Measurements from ENCODE around the gene FCF1. TPM values are rescaled to one million over a fixed set of nuclear protein-coding genes. Genes with fewer than 3 reads are reported as not detected.

Gene FCF1
- total RNA-seq, 2 donors from 2014 or later: 40.3 to 42.2 TPM

DNA sequence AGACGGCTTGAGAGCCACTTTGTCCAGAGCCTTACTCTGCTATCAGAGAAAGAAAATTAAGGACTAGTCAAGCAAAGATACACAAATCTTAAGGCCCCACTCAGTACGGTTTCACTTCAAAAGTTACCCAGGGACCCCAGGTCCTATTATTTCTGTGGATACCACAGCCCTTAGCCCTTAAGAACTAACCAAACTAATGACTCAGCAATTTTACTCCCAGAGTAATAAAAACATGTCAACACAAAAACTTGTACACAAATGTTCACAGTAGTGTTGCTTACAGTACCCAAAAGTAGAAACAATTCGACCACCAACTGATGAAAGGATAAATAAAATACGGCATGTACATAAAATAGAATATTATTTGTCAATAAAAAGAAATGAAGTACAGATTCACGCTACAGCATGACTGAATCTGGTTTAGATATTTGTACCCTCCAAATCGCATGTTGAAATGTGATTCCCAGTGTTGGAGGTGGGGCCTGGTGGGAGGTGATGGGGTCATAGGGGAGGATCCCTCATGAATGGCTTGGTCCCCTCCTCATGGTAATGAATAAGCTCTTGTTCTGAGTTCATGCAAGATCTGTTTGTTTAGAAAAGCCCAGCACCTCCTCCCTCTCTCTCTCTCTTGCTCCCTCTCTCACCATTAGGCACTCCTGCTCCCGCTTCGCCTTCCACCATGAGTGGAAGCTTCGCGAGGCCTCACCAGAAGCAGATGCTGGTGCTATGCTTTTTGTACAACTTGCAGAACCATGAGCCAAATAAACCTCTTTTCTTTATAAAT is 30.6 kb upstream of the FCF1 start:
- no peak overlapping the region for H3K9ac ChIP-seq (ENCODE audit: low read depth in 2 of 2, low read length in 2 of 2)
- no peak overlapping the region for H3K27ac ChIP-seq
- TF ChIP-seq CTCF (IDR thresholded peaks at IDR 0.05): no peak
- H3K4me1 ChIP-seq: peaks cover 2% of the 10 kb centered on the region
- no peaks in the 10 kb centered on the region for H3K27me3 ChIP-seq
- H3K4me3 ChIP-seq: no peak overlapping the region
- H3K36me3 ChIP-seq: peaks cover 10% of the 10 kb centered on the region
- DNase-seq: no peak
- intact Hi-C loops (cut with DNase I): no loop called here
- no peaks in the 10 kb centered on the region for H3K9me3 ChIP-seq

GRCh38 chr14:74683406-74683805 is 29.5 kb upstream of the FCF1 start:
- no peak for DNase-seq
- Histone ChIP-seq H3K9ac (ENCODE audit: low read depth in 2 of 2, low read length in 2 of 2) (no peak overlapping the region), H3K27ac (no peak overlapping the region), H3K9me3 (no peaks in the 10 kb centered on the region), H3K4me3 (no peak overlapping the region), H3K36me3 (peaks cover 10% of the 10 kb centered on the region), H3K4me1 (peaks cover 2% of the 10 kb centered on the region), H3K27me3 (no peaks in the 10 kb centered on the region)
- intact Hi-C loops (cut with DNase I): no loop called here
- TF ChIP-seq CTCF (IDR thresholded peaks at IDR 0.05): no peak

DNA sequence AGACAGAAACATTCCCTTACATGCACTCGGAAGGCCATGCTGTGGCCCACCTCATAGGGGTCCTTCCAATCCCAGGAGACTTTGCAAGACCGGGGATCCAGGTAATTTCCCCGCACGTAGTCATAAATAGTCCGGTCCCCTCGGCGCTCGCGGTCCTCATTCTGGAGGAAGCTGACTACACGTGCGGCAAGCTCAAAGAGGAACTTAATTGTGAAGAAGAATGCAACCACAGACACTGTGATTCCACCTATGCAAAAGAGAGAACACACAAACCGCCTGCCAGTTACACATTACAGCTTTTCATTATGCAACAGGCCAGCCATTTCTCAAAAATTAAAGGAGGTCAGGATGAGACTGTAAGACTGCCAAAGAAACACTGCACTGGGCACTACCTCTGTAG is 28.5 kb upstream of the FCF1 start:
- Histone ChIP-seq H3K9ac (ENCODE audit: low read depth in 2 of 2, low read length in 2 of 2) (no peak overlapping the region), H3K27me3 (no peaks in the 10 kb centered on the region), H3K4me1 (peaks cover 2% of the 10 kb centered on the region), H3K9me3 (no peaks in the 10 kb centered on the region), H3K27ac (no peak overlapping the region), H3K36me3 (peaks cover 10% of the 10 kb centered on the region), H3K4me3 (no peak overlapping the region)
- TF ChIP-seq CTCF (IDR thresholded peaks at IDR 0.05): no peak
- intact Hi-C loops (cut with DNase I): no loop called here
- no peak for DNase-seq

- Histone ChIP-seq H3K4me1 (peaks cover 2% of the 10 kb centered on the region), H3K9ac (ENCODE audit: low read depth in 2 of 2, low read length in 2 of 2) (no peak overlapping the region), H3K9me3 (no peaks in the 10 kb centered on the region), H3K36me3 (peaks cover 12% of the 10 kb centered on the region), H3K27me3 (no peaks in the 10 kb centered on the region), H3K27ac (no peak overlapping the region), H3K4me3 (no peak overlapping the region)
- DNase-seq: no peak
- intact Hi-C loops (cut with DNase I): no loop called here
- no peak for TF ChIP-seq CTCF (IDR thresholded peaks at IDR 0.05)
These were observed 27.9 kb upstream of the FCF1 start for GRCh38 chr14:74685056-74685455.

- Histone ChIP-seq H3K9ac (ENCODE audit: low read depth in 2 of 2, low read length in 2 of 2) (no peak overlapping the region), H3K36me3 (peaks cover 14% of the 10 kb centered on the region), H3K4me1 (peaks cover 2% of the 10 kb centered on the region), H3K27me3 (no peaks in the 10 kb centered on the region), H3K4me3 (no peak overlapping the region), H3K27ac (no peak overlapping the region), H3K9me3 (no peaks in the 10 kb centered on the region)
- no peak for TF ChIP-seq CTCF (IDR thresholded peaks at IDR 0.05)
- intact Hi-C loops (cut with DNase I): no loop called here
- no peak for DNase-seq
These were observed 26.8 kb upstream of the FCF1 start for GRCh38 chr14:74685921-74686678.
